ENCODE data around the gene LLCFC1.

LLCFC1 gene

DNA sequence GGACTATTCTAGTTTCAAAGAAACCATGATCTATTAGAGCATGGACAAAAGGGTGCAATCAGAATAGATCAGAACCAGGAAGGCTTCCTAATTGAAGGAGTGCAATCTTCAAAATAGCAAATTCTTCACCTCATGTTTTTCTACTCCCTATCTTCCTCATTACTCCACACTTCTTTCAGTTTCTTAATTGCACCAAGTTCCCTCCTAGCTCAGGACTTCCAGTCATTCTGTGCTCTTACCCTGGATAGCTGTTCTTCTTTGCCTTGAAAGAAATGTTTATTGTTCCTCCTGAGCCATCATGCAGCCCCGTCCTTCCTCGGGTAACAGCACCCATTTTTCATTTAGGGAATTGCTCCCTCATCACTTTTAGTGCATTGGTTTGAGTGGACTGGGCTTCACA is 28.8 kb upstream of the LLCFC1 start:
- no peak for DNase-seq

DNA sequence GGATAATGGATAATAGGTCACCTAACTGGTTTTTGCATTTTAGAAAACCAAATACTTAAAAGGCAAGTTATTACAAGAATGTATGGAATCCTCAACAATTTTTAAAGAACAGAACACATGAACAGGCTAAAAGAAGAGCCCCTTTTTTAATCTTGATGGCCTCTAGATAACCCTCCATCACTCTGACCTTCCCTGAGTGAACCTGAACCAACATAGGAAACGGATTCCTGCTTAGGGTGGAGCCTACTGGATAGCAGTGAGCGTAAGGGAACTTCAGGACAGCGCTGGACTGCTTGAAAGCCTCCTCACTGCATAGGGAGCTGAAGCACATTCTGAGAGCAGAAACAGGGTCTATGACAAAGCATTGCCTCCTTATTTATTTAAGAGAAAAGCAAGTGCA is 26.2 kb upstream of the LLCFC1 start:
- no peak for DNase-seq

DNA sequence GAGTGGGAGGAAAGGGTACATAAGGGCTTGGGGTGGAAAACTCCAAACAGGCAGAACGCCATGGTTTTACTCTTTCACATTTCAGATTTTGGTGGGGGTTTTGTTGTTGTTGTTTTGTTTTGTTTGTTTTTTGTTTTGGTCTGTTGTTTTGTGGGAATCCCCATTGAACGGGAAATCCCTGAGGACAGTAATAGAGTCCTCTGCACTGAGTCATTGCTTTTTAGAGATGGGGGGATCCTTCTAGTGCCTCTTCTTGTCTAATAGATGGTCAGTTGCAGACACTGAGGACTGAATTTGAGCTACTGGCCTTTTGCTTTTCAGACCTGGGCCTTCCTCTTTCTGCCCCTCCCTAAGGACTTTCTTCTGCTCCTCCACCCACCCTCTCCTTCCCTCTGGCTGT is 25.7 kb upstream of the LLCFC1 start:
- no peak for DNase-seq

- no peak for DNase-seq
These were observed 25.2 kb upstream of the LLCFC1 start for GRCh38 chr7:142914121-142914520.

- DNase-seq = no peak
These were observed 24.0 kb upstream of the LLCFC1 start for GRCh38 chr7:142915315-142915714.

GRCh38 chr7:142916508-142916907 is 22.8 kb upstream of the LLCFC1 start:
- no peak for DNase-seq

DNA sequence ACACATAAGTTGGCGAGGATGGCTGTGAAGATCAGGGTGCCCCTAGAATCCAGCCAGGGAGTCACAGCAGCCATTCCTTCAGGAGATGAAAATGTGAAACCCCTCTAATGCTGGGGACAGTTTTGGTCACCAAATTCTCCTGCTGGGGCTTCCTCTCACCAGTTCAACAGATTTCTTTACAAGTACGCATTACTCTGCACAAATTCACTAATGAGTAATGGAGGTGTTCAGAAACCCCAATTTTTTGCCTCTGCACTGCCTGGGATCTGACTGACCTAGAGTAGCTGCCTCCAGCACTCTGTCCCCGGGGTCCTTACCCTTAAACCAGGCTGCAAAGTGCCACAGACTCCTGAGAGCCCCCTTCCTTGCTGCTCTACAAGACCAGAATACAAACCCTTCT is 21.8 kb upstream of the LLCFC1 start:
- DNase-seq = no peak

DNA sequence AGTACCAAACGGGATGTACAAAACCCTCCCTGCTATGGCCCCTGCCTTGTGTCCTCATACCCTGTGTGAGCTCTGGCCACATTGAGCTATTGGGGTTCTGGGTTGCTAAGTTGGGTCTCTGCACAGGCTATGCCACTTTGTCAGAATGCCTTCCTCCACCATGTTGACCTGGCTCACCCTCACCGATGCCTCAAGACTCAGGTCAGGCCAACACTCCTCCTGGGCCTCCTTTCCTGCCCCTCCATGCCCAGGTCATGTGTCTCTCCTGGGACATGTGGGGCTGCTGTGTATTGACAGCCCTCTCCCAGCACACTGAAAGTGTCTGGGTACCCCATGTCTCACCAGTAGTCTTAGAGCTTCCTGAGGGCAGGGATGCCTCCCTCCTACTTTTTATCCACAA is 20.4 kb upstream of the LLCFC1 start:
- no peak for DNase-seq

- DNase-seq = no peak
These were observed 19.6 kb upstream of the LLCFC1 start for GRCh38 chr7:142919656-142920055.

GRCh38 chr7:142923391-142923790 is 15.9 kb upstream of the LLCFC1 start:
- no peak for DNase-seq

- no peak for DNase-seq
These were observed 13.9 kb upstream of the LLCFC1 start for GRCh38 chr7:142925413-142925812.

GRCh38 chr7:142927085-142927745 is 12.1 kb upstream of the LLCFC1 start:
- no peak for DNase-seq

DNA sequence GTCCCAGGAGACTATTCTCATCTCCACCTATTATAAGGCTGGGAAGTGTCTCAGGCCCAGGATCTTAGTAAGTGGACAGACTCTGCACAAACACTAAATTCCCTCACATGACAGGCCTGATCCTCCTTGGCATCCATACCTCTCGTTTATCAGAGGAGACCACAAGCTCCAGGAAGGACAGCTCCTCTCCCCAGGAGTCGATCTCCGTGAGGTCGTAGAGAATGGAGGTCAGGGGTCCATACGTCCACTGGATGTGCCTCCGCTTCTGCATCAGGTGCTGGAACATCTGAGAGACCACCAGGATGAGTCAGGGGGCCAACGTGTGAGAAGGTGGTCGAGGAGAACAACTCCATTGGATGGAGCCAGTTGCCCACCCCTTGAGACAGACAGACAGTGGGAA is 11.3 kb upstream of the LLCFC1 start:
- DNase-seq = no peak

DNA sequence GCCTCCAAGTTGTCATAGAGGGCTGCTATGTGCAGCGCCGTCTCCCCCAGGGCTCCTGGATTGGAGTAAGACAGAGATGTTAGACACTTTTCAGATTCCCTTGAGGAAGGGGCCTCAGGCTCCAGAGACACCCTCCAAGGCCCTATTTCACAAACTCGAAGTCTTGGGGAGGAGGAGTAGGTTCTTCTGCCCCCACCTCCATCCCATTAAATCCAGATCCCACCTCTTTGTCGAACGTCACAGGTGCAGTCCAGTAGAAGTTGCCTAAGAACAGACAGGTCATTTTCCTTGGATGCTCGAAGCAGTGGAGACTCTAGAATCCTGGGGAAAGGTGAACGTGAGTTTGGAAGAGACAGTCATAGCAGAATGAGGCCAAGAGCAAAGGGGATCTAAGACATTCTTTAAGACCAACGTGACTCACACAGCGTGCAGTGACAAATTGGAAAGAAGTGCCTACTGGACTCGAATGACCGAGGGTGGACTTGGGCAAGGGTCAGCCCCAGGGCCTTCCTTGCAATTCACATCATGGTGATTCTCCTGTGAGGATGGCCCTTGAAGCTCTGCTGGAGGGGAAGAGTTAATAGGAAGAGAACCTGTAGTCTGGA is 9.1 kb upstream of the LLCFC1 start:
- no peak for DNase-seq

DNA sequence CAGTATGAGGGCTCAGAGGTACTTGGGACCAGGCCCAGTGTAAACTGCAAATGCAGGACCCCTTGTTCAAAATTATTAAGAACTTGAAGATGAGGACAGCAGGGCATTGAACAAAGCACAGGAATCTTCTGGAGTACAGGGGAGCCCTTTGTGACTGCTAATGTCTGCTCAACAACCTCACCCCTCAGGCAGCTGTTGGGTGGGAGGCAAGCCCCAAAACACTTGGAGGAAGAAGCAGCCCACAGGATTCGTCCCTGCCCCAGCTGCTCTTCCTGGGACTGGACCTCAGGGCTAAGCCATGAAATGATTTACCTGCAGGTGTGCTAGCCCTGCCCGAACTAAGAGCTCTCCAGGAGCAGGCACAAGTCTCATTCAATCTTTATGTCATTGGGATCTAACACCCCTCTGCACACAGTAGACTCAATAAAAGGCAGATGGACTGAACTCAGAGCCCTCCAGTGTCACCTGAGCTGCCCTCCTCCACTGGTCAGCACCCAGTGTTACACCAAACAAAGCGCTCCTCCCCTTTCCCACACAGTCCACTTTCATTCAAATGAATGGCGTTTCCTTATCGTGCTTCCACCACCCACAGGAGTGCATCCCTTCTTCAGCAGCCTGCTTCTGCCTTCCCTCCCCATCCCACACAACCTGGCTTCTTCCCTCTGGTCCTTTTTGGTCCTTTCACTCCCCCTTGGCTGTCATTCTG is 6.7 kb upstream of the LLCFC1 start:
- DNase-seq = no peak

DNA sequence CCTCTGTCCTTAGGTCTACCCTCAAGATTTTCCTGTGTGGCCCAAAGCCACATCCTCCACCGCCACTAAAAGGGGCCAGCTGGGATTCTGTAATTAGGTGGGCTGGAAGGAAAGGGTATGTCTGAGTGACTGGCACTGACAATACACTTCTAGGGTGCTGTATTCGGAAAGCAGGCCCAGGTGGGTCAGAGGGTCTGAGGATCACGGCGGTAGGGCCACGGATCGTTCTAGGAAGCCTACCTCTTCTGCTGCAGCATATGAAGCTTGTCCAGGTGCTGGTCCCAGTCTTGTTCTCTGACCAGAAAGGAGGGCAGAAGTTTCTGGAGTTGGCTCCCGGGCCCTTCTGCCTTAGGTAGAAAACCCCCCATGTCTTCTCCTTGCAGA is 6.2 kb upstream of the LLCFC1 start:
- DNase-seq = no peak

- no peak for DNase-seq
These were observed 5.7 kb upstream of the LLCFC1 start, which contains the start of gene TRPV5 for GRCh38 chr7:142933624-142934023. Gene TRPV5, minus strand, starts transcription at chr7:142933746. Its CDS starts 287 bp downstream, at chr7:142933459.

DNA sequence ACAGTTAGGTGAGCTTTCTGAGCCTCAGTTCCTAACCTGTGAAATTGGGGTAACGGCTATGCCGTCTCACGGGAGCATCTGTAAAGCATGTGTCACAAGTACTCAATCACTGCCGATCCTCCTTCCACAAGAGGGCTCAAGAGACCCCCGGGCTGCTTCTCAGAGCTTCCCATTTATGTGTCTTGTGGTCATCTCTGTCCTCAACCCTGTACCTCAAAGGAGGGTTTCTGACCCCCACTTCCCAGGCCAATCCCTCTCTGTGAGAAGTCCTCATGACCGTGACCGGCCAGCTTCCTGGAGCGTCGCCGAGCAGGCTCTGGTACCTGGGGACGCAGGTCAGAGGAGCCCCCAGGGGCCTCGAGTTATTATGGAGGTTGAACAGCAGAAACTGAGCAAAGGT is 5.2 kb upstream of the LLCFC1 start:
- no peak for DNase-seq

DNA sequence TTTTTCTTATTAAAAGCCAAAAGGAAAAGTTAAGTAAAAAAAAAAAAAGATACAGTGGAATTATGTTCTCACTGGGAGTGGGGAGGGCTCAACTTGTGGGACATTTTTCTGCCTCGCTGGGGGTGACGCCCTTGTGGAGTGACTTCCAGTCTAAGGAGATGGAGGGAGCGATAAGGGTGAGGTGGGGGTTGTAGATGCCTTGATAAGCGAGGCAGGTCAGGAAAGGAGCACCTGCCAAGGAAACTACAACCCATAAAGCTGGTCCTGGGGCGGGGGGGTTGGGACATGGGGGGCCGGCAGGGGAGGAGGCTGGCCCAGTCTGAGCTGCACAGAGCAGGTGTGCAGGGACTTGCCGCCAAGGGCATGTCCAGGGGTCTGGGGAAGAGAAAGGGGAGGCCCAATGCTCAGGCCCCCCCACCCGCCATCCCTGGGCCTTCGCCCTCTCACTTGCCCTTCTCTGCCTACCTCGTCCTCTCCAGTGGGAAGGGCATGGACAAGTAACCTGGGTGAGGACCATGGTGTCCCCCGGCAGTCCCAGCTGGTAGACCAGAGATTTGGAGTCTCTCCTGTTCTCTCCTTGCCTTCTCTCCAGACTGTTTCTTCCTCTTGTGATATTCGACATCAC is 3.2 kb upstream of the LLCFC1 start:
- no peak for DNase-seq

GRCh38 chr7:142938611-142939010 is 673 bp upstream of the LLCFC1 start:
- no peak for DNase-seq

DNA sequence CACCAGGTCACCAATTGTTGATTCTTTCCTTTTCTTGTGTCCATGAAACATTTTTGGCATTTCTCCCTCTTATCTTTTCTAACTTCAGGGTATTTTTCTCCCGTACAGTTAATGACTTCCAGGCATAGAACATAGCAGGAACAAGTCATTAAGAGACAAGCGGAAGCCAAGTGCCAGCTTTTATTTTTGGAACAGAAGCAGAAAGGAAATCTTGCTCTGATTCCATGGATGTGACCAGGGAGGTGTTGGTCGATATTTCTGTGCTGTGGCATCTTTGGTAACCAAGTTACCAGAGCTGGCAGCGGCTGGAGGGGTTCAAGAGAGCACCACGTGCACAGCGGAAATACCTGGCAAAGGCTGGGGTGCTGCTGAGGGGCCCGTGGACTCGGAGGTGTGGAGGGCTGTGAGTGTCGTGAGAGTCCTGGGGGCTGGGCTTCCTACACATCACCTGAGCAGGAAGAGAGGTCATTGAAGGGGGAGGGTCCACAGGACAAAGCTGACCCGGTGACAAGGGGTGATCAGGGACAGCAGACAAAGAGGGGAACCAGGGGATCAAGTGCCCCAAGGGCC is 1.8 kb downstream of the LLCFC1 start:
- no peak for DNase-seq

DNA sequence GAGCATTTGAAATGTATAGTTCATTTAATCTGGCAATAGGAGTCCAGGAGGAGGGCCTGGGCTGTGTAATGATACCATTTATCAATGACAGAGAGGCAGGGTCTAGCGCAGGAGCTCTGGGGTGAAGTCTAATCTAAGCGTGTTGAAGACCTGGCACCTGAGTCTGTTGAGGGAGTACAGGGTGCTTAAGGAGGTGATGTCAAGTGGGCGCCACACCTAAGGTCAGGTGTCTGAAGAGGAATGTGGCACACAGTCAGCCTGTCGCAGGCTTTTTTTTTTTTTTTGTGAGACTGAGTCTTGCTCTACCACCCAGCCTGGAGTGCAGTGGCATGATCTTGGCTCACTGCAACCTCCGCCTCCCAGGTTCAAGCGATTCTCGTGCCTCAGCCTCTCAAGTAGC is 2.3 kb downstream of the LLCFC1 start:
- DNase-seq = no peak

GRCh38 chr7:142942746-142943145 is 3.5 kb downstream of the LLCFC1 start:
- no peak for DNase-seq
